HepG2 (cell line): Measurements from ENCODE around the gene TRPM1. TPM values are rescaled to one million over a fixed set of nuclear protein-coding genes. Genes with fewer than 3 reads are reported as not detected.

Experiments
- ATAC-seq: fragments of 200-7000 bp; cut with Tn5 transposase; 3 replicates; pipeline ENCODE4 v1.9.1; 2020; ENCODE audit warnings: mild to moderate bottlenecking, moderate library complexity
- BruUV-seq: library from RNA; stranded (reverse); fragments of 400-500 nt; replicated peaks from 2 replicates; lab custom pipeline; 2021; lab: Mats Ljungman, UMichigan
- CTCF ChIA-PET: fragments of 300-600 bp; formaldehyde crosslinking; extraction: SDS; loops from one replicate; lab custom pipeline; 2021; ENCODE audit warnings: low total read pairs, inconsistent platforms, low intra/inter-chr PET ratio; lab: Yijun Ruan, JAX
- POLR2A ChIA-PET: fragments of 350-600 bp; sonication (Branson Sonifier 250); formaldehyde crosslinking; loops from one replicate; lab custom pipeline; 2020; ENCODE audit warnings: antibody characterized with exemption, inconsistent platforms; lab: Yijun Ruan, JAX
- DNase-seq: peaks from one replicate; pipeline ENCODE4 v3.0.0-alpha.2; 2015; ENCODE audit warnings: low spot score
- FAIRE-seq: peaks from 3 replicates; lab custom pipeline; 2011; peaks lifted over from hg19 to GRCh38; lab: Jason Lieb, UNC
- H2AFZ ChIP-seq: one replicate; pipeline ENCODE4 v1.6.1; 2011; ENCODE audit warnings: low read length, inconsistent platforms
- H3K27ac ChIP-seq: fragments of 300-600 bp; 3 replicates; pipeline ENCODE4 v1.8.0; 2011; ENCODE audit warnings: mixed run types, mild to moderate bottlenecking, mixed read lengths, low read length, inconsistent platforms; ENCODE audit not compliant: insufficient read depth; ENCODE audit errors: extremely low read length
- H3K27me3 ChIP-seq, 2 experiments: fragments of 200-600 bp in 1 of 2; 2 replicates in 1 of 2; 3 replicates in 1 of 2; pipeline versions ENCODE4 v1.6.0 to v1.8.0; 2011; ENCODE audit warnings: low read length in 2 of 2, mild to moderate bottlenecking in 2 of 2, moderate library complexity in 2 of 2, inconsistent platforms in 1 of 2; ENCODE audit not compliant: insufficient read depth in 2 of 2, control insufficient read depth in 1 of 2
- H3K36me3 ChIP-seq, 2 experiments: fragments of 200-600 bp in 1 of 2; replicated peaks in 1 of 2; 2 replicates in 1 of 2; 3 replicates in 1 of 2; pipeline versions ENCODE4 v1.5.1 to v1.8.0; 2011; ENCODE audit warnings: low read length in 2 of 2, inconsistent platforms in 1 of 2; ENCODE audit not compliant: insufficient read depth in 2 of 2, control insufficient read depth in 1 of 2
- H3K4me1 ChIP-seq: 2 replicates; pipeline ENCODE4 v1.5.1; 2012; ENCODE audit warnings: low read length, inconsistent platforms; ENCODE audit not compliant: insufficient read depth
- H3K4me2 ChIP-seq: 2 replicates; pipeline ENCODE4 v1.6.0; 2011; ENCODE audit warnings: low read depth, low read length, inconsistent platforms
- H3K4me3 ChIP-seq, 3 experiments: fragments of 200-600 bp in 1 of 3; sonication (generic), shearing (Covaris generic) in 1 of 3; replicated peaks in 1 of 3; 2 replicates each; pipeline ENCODE4 v1.5.1; 2011 to 2016; ENCODE audit warnings: low read length in 3 of 3, inconsistent platforms in 2 of 3, low read depth in 2 of 3, mild to moderate bottlenecking in 2 of 3, control low read depth in 1 of 3, mixed read lengths in 1 of 3; ENCODE audit not compliant: insufficient read depth in 1 of 3
- H3K79me2 ChIP-seq: one replicate; pipeline ENCODE4 v1.6.1; 2011; ENCODE audit warnings: low read length, inconsistent platforms; ENCODE audit not compliant: insufficient read depth
- H3K9ac ChIP-seq: 2 replicates; pipeline ENCODE4 v1.6.0; 2011; ENCODE audit warnings: mild to moderate bottlenecking, low read depth, low read length, inconsistent platforms; ENCODE audit not compliant: insufficient read depth
- H3K9me3 ChIP-seq: 2 replicates; pipeline ENCODE4 v1.5.1; 2012; ENCODE audit warnings: mild to moderate bottlenecking, low read length
- H4K20me1 ChIP-seq: 2 replicates; pipeline ENCODE4 v1.6.0; 2011; ENCODE audit warnings: inconsistent platforms, mild to moderate bottlenecking, low read length, moderate library complexity; ENCODE audit not compliant: insufficient read depth
- HOXA7 ChIP-seq: sonication (generic); formaldehyde crosslinking; IDR thresholded peaks from 2 replicates; pipeline ENCODE4 v1.8.1; 2022; ENCODE audit warnings: mild to moderate bottlenecking, missing genetic modification reagents, moderate library complexity
- MTF1 ChIP-seq: sonication (generic); formaldehyde crosslinking; IDR thresholded peaks from 2 replicates; pipeline ENCODE4 v1.5.0; 2020; ENCODE audit warnings: missing genetic modification reagents
- PRDM10 ChIP-seq: sonication (generic); formaldehyde crosslinking; IDR thresholded peaks from 2 replicates; pipeline ENCODE4 v1.4.0; 2020; ENCODE audit warnings: low read depth, missing genetic modification reagents
- ZNF530 ChIP-seq: sonication (generic); formaldehyde crosslinking; IDR thresholded peaks from 2 replicates; pipeline ENCODE4 v1.5.0; 2020; ENCODE audit warnings: low read depth, mild to moderate bottlenecking, missing genetic modification reagents
- ZNF644 ChIP-seq: IDR thresholded peaks from 2 replicates; pipeline ENCODE4 v1.6.1; 2016; ENCODE audit warnings: low read depth
- WGBS: methylation state at CpG from one replicate; pipeline ENCODE4 v1.1.6; 2017; ENCODE audit warnings: low lambda C conversion rate; 5-methylcytosine and 5-hydroxymethylcytosine counted together
- in situ Hi-C: cut with HindIII; loops from 2 replicates; pipeline ENCODE4 v1.10.0; 2017; ENCODE audit warnings: low pct_unique_long_range_greater_than_20kb; ENCODE audit not compliant: extremely low pct_ligation_motif_present
- intact Hi-C: fragments of 100-400 bp; cut with micrococcal nuclease; formaldehyde crosslinking; loops from one replicate; pipeline ENCODE4 v1.10.0; 2022; ENCODE audit not compliant: unreplicated experiment
- polyA plus RNA-seq, 8 experiments: library from polyadenylated mRNA; depleted of rRNA in 3 of 8; stranded (reverse) in 7 of 8; unstranded in 1 of 8; fragments of >200 nt; fragmentation: Illumina TruSeq in 4 of 8; extraction: Trizol in 4 of 8; gene quantifications; 2 replicates each; pipeline versions ENCODE4 v1.2.1 to v1.2.3, GENCODE V29; 2011 to 2016; ENCODE audit warnings: low read depth in 4 of 8, missing spikeins in 1 of 8, mixed read lengths in 1 of 8; ENCODE audit not compliant: insufficient read depth in 1 of 8
- total RNA-seq, 5 experiments: library from RNA; depleted of rRNA; stranded (reverse); fragments of >200 nt; fragmentation: Illumina TruSeq; extraction: Trizol; gene quantifications; 2 replicates each; pipeline ENCODE4 v1.2.3, GENCODE V29; 2016; ENCODE audit warnings: low read depth in 1 of 5
- TF ChIP-seq, protein P1 (sequence below): IDR thresholded peaks from 2 replicates; pipeline ENCODE4 v1.6.1; 2016; ENCODE audit warnings: low read depth, missing genetic modification reagents, missing compliant biosample characterization

TRPM1 gene
- total and polyA plus RNA-seq, 2 of the 13 experiments (the other 11 are each of a cell fraction or from before 2014, with no cell fraction given), result not detected

DNA sequence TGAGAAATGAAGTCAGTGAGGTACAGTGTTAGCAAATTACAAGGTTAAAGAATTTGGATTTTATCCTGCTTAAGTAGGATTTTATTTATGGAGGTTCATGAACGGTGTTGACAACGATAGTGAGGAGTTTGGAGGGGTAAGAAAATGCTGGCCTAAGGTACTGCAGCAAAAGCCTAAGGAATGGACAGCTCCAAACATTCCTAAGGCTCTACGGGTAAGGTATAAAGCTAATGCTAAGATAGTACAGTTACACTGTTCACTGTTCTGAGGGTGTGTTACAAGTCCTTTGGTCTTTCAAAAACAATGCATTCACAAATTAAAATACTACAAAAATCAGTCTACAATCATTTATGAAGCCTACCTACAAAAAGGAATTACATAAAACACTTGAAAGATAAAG is 117.4 kb downstream of the TRPM1 start:
- POLR2A ChIA-PET, result no interaction called here
- Histone ChIP-seq H2AFZ (no peak overlapping the region), H4K20me1 (no peaks in the 10 kb centered on the region; the same call in 1 of the 2 replicates), H3K36me3 (peaks cover 15 to 36% of the 10 kb centered on the region in 2 experiments), H3K4me2 (no peak overlapping the region), H3K27me3 (no peaks in the 10 kb centered on the region), H3K79me2 (peaks cover 57% of the 10 kb centered on the region), H3K4me1 (peaks cover 45% of the 10 kb centered on the region), H3K9ac (no peak overlapping the region), H3K4me3 (no peak overlapping the region), H3K27ac (no peak overlapping the region)
- ATAC-seq (no peak), FAIRE-seq (no peak)
- BruUV-seq, result no TSS peak
- WGBS, result 96% methylated on average over 3 of the region's 3 CpGs
- intact Hi-C loops, result no loop called here
- in situ Hi-C loops, result loop anchor here (25.0 kb wide), 1 partner anchor 153 kb away; no protein-coding TSS in a partner anchor
- CTCF ChIA-PET, result no interaction called here
- TF ChIP-seq ZNF530 (CRISPR knock-in tag) (no peak), MTF1 (CRISPR knock-in tag) (no peak), HOXA7 (CRISPR knock-in tag) (no peak), ZNF644 (CRISPR knock-in tag) (no peak), PRDM10 (CRISPR knock-in tag) (no peak)
- TF ChIP-seq, protein P1, sequence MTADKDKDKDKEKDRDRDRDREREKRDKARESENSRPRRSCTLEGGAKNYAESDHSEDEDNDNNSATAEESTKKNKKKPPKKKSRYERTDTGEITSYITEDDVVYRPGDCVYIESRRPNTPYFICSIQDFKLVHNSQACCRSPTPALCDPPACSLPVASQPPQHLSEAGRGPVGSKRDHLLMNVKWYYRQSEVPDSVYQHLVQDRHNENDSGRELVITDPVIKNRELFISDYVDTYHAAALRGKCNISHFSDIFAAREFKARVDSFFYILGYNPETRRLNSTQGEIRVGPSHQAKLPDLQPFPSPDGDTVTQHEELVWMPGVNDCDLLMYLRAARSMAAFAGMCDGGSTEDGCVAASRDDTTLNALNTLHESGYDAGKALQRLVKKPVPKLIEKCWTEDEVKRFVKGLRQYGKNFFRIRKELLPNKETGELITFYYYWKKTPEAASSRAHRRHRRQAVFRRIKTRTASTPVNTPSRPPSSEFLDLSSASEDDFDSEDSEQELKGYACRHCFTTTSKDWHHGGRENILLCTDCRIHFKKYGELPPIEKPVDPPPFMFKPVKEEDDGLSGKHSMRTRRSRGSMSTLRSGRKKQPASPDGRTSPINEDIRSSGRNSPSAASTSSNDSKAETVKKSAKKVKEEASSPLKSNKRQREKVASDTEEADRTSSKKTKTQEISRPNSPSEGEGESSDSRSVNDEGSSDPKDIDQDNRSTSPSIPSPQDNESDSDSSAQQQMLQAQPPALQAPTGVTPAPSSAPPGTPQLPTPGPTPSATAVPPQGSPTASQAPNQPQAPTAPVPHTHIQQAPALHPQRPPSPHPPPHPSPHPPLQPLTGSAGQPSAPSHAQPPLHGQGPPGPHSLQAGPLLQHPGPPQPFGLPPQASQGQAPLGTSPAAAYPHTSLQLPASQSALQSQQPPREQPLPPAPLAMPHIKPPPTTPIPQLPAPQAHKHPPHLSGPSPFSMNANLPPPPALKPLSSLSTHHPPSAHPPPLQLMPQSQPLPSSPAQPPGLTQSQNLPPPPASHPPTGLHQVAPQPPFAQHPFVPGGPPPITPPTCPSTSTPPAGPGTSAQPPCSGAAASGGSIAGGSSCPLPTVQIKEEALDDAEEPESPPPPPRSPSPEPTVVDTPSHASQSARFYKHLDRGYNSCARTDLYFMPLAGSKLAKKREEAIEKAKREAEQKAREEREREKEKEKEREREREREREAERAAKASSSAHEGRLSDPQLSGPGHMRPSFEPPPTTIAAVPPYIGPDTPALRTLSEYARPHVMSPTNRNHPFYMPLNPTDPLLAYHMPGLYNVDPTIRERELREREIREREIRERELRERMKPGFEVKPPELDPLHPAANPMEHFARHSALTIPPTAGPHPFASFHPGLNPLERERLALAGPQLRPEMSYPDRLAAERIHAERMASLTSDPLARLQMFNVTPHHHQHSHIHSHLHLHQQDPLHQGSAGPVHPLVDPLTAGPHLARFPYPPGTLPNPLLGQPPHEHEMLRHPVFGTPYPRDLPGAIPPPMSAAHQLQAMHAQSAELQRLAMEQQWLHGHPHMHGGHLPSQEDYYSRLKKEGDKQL, result no peak
- TF ChIP-seq, all 625 proteins: peak for 0
- H3K9me3 ChIP-seq, result no peaks in the 10 kb centered on the region
- no peak for DNase-seq
